Nephron progenitor cell (in vitro differentiated cells): Measurements from ENCODE around the gene HNRNPR.
A peak's percentile ranks its signal among the peaks of the same experiment; 100 is the strongest.
"Not testable (repeated sequence)": the region's sequence is repeated elsewhere in the genome, so short reads cannot be mapped to it uniquely, and the experiment has no call there.

Source experiments
- DNase-seq: peaks from one replicate; pipeline ENCODE4 v3.0.0; 2021
- H3K27ac Mint-ChIP-seq: 2 replicates; pipeline ENCODE4 v1.8.0; 2021; ENCODE audit warnings: mild to moderate bottlenecking, moderate library complexity, mixed read lengths
- H3K27me3 Mint-ChIP-seq: 2 replicates; pipeline ENCODE4 v1.8.0; 2021; ENCODE audit warnings: mild to moderate bottlenecking, low read depth, mixed read lengths; ENCODE audit not compliant: poor library complexity
- H3K36me3 Mint-ChIP-seq: 2 replicates; pipeline ENCODE4 v1.8.0; 2021; ENCODE audit warnings: low read depth, mixed read lengths
- H3K4me1 Mint-ChIP-seq: 2 replicates; pipeline ENCODE4 v1.8.0; 2021; ENCODE audit warnings: mixed read lengths
- H3K4me3 Mint-ChIP-seq: 2 replicates; pipeline ENCODE4 v1.8.0; 2021; ENCODE audit warnings: mild to moderate bottlenecking, moderate library complexity, mixed read lengths
- H3K9me3 Mint-ChIP-seq: 2 replicates; pipeline ENCODE4 v1.8.0; 2021; ENCODE audit warnings: mild to moderate bottlenecking, moderate library complexity, mixed read lengths
- TF ChIP-seq, protein P1 (sequence below): fragments of 200-600 bp; sonication (generic); IDR thresholded peaks from 2 replicates; pipeline ENCODE4 v1.5.0; 2021; ENCODE audit warnings: antibody characterized with exemption

HNRNPR gene

DNA sequence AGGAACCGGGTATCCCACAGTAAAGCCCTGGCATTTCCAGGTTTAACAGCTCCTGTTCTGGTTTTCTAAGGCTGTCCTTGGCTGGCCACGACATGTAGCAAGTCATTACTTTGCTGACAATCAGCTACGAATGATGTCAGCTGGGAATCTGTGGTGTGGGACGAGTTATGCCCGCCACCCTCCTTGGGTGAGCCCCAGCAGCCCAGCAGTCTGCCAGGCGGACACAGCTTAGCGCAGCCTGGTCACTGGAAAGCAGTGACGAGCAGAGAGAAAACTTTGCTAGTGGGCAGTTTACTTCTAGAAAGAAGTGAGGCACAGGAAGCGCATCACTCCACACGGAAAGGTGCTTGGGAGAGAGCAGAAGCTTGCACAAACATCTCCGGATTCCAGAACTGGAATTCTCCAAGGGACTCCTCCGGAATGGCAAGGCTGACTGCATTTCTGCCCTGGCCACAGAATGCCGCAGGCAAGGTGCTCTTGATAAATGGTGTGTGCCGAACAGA is 41.1 kb upstream of the HNRNPR start:
- H3K4me1 Mint-ChIP-seq: peaks cover 46% of the 10 kb centered on the region
- no peak for DNase-seq
- H3K36me3 Mint-ChIP-seq: peaks cover 4% of the 10 kb centered on the region
- TF ChIP-seq, protein P1, sequence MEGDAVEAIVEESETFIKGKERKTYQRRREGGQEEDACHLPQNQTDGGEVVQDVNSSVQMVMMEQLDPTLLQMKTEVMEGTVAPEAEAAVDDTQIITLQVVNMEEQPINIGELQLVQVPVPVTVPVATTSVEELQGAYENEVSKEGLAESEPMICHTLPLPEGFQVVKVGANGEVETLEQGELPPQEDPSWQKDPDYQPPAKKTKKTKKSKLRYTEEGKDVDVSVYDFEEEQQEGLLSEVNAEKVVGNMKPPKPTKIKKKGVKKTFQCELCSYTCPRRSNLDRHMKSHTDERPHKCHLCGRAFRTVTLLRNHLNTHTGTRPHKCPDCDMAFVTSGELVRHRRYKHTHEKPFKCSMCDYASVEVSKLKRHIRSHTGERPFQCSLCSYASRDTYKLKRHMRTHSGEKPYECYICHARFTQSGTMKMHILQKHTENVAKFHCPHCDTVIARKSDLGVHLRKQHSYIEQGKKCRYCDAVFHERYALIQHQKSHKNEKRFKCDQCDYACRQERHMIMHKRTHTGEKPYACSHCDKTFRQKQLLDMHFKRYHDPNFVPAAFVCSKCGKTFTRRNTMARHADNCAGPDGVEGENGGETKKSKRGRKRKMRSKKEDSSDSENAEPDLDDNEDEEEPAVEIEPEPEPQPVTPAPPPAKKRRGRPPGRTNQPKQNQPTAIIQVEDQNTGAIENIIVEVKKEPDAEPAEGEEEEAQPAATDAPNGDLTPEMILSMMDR: no peak
- no peak overlapping the region for H3K27ac Mint-ChIP-seq
- H3K9me3 Mint-ChIP-seq: peaks cover 7% of the 10 kb centered on the region
- no peak overlapping the region for H3K4me3 Mint-ChIP-seq
- H3K27me3 Mint-ChIP-seq: peaks cover 20% of the 10 kb centered on the region

DNA sequence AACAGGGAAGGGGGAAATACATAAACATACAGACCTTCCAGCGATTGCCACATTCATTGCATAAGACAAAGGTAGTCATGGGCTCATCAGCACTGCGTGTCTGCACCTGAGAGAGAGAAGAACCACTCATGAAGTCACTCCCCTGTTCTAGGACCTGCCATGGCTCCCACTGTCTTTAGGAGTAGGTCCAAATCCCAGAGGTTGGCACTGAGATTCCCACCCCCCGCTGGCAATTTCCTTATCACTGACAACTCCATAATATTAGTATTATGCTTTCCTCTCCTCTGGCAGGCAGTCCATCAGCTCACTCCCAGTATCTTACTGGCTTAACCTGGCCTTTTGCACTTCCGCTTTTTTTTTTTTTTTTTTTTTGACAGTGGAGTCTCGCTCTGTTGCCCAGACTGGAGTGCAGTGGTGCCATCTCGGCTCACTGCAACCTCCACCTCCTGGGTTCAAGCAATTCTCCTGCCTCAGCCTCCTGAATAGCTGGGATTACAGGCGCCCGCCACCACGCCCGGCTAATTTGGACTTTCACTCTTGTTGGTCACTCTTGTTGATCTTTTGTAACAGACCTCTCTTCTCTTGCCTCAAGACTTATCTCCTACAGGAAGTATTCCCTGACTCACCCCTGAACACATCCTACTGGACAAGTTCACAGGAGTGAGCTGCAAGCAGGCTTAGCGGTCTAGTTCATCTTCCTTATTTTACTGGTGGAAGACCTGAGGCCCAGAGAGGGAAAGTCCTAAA is 40.4 kb upstream of the HNRNPR start:
- Mint-ChIP-seq H3K27ac (no peak overlapping the region), H3K9me3 (peaks cover 7% of the 10 kb centered on the region), H3K27me3 (peaks cover 15% of the 10 kb centered on the region), H3K36me3 (peaks cover 4% of the 10 kb centered on the region), H3K4me1 (peaks cover 44% of the 10 kb centered on the region), H3K4me3 (no peak overlapping the region)
- TF ChIP-seq, protein P1: no peak
- no peak for DNase-seq

DNA sequence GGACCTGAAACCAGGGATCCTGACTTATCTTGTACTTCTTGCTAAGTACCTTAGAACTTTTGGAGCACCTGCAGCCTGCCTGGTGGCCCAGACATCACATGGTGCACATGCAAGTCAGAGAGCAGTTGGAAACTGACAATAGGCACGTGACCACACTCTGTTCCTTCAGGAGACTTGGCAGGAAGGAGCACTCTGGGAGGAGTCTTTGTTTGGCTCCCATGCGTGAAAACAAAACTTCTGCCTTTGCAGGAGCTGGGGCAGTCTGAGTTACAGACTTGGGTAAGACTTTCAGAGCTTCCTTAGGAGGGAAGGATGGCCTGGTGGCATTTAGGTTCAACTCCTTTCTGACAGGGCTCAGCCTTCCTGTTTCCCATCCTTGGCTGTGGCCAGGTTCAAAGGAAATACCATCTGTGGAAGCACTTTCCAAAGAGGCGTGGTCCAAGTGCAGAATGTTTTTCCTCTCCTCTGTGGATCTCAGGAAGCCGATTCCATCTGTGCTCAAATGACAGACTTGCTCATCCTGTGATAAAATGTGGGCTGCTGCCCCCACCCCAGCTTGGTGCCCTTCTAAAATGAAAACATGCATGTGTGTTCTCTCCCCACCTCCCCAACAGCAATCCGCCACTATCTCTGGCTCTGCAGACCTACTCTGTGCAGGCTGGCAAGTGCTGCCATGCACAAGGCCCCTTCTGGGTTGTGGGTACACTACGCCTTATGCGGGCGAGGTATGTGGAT is 39.7 kb upstream of the HNRNPR start:
- Mint-ChIP-seq H3K36me3 (peaks cover 4% of the 10 kb centered on the region), H3K9me3 (peaks cover 7% of the 10 kb centered on the region), H3K27ac (no peak overlapping the region), H3K4me1 (peaks cover 44% of the 10 kb centered on the region), H3K27me3 (peaks cover 15% of the 10 kb centered on the region), H3K4me3 (no peak overlapping the region)
- no peak for DNase-seq
- TF ChIP-seq, protein P1: no peak

DNA sequence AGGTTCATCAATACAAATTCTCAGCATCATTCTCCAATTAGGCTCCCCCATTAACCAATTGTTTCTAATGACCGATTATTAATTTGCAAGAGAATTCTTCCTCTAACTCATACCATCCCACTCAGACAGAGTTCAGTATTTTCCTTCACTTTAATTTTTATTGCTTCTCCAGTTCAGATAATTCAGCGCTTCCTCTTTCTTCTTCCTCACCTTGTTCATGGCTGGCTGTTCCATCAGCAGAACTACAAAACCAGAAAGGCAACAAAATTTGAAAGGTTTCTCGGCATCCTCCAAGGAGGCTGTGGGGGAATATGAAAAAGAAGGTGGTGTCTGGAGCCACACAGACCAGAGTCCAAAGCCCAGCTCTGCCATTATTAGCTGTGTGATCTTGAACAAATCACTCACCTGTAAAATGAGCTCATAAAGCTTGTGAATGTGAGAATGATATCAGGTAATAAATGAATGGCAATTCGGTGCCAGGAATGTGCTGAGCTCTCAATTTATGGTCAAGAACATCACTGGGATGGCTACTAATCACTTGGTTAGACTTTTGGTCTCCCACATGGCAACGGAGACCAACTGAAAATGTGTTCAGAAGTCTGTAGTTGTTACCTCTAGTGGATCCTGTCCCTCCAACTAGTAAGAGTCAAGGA is 37.3 kb upstream of the HNRNPR start:
- Mint-ChIP-seq H3K4me1 (peaks cover 45% of the 10 kb centered on the region), H3K27me3 (peaks cover 7% of the 10 kb centered on the region), H3K4me3 (no peak overlapping the region), H3K36me3 (peaks cover 4% of the 10 kb centered on the region), H3K9me3 (peaks cover 7% of the 10 kb centered on the region), H3K27ac (no peak overlapping the region)
- TF ChIP-seq, protein P1: no peak
- DNase-seq: no peak

DNA sequence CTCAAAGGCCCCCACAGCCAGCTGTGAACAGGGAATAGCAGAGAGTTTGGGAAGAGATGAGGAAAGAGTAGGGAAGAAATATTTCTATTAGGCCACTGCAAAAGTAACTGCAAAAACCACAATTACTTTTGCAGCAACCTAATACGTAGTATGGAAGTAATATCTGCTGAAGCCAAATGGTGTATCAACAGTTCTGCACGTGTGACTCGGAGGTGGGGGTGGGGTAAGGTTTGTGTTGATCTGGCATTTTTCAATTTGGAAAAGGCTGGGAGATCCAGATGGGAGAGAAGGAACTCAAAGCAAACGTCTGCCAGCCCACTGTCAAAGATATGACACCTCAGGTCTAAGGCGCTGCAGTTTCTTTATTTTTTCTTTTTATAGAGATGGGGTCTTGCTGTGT is 36.6 kb upstream of the HNRNPR start:
- peak overlapping the region; percentile 94 for H3K27ac Mint-ChIP-seq
- TF ChIP-seq, protein P1: no peak
- H3K4me1 Mint-ChIP-seq: peaks cover 45% of the 10 kb centered on the region
- H3K36me3 Mint-ChIP-seq: peaks cover 4% of the 10 kb centered on the region
- H3K4me3 Mint-ChIP-seq: no peak overlapping the region
- H3K27me3 Mint-ChIP-seq: peaks cover 5% of the 10 kb centered on the region
- peaks cover 7% of the 10 kb centered on the region for H3K9me3 Mint-ChIP-seq
- no peak for DNase-seq

DNA sequence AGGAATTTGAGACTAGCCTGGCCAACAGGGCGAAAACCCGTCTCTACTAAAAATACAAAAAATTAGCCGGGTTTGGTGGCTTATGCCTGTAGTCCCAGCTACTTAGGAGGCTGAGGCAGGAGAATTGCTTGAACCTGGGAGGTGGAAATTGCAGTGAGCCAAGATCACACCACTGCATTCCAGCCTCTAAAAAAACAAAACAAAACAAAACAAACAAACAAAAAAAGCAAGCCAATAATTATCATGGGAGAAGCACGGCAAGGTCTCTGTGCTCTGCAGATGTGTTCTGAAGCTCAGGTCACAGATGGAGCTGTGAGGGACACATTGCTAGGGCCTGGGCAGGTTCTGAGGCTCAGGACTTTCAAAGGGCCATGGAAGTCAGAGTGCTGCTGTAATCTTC is 36.2 kb upstream of the HNRNPR start:
- H3K36me3 Mint-ChIP-seq, H3K4me3 Mint-ChIP-seq, DNase-seq, H3K27me3 Mint-ChIP-seq, H3K9me3 Mint-ChIP-seq: not testable (repeated sequence)
- H3K4me1 Mint-ChIP-seq: peaks cover 46% of the 10 kb centered on the region
- H3K27ac Mint-ChIP-seq: peak overlapping the region; percentile 94
